HG02938 (cell line): Measurements from ENCODE around the gene KIAA1671.
"Not testable (repeated sequence)": the region's sequence is repeated elsewhere in the genome, so short reads cannot be mapped to it uniquely, and the experiment has no call there.

Experiments used
- ATAC-seq: cut with Tn5 transposase; IDR thresholded peaks from one replicate; pipeline ENCODE4 v1.9.1; 2021; ENCODE audit warnings: mild to moderate bottlenecking, moderate library complexity; ENCODE audit not compliant: unreplicated experiment

The KIAA1671 gene

DNA sequence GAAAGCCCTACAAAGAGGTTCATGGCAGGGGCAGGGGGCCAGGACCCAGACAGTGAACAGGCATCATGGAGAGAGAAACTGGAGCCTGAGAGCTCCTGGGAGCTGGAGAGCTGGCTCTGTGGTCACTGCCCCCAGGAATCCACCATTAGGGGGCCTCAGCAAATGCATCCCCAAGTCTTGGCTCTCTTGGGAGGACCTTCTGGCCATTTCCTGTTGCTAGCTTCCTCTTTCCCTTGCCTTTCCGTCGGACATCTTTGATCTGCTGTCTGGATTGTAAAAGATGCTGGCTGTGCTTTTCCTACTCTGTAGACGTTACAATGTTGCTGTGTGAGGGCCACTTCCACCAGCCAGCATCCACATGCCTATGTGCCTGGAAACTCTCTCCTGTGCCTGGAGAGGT lies 259.8 kb downstream of the KIAA1671 start:
- ATAC-seq, result no peak

DNA sequence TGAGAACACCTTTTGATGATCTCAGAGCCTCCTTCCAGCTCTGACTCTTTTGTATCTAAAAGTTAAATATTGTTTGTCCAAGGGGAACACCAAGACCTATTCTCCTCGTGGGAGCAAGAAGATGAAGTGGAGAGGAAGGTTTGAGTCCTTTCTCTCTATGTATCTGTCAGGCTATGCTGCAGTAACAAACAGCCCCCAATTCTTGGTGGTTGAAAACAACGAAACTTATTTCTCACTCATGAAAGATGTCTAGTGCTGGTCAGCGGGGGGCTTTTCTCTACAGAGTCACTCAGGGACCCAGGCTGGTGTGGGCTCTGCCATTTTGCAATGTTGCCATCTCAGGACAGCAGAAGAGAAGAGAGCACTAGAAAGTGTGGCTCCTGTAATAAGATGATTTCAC lies 260.7 kb downstream of the KIAA1671 start:
- no peak for ATAC-seq

- no peak for ATAC-seq
Observed at GRCh38 chr22:25216230-25216629, 263.7 kb downstream of the KIAA1671 start.

- no peak for ATAC-seq
Observed at GRCh38 chr22:25219211-25219689, 266.7 kb downstream of the KIAA1671 start, which contains the start of gene CRYBB2. Gene CRYBB2 (plus strand): TSS chr22:25219639. CDS start chr22:25221430, 1,791 bp downstream.

DNA sequence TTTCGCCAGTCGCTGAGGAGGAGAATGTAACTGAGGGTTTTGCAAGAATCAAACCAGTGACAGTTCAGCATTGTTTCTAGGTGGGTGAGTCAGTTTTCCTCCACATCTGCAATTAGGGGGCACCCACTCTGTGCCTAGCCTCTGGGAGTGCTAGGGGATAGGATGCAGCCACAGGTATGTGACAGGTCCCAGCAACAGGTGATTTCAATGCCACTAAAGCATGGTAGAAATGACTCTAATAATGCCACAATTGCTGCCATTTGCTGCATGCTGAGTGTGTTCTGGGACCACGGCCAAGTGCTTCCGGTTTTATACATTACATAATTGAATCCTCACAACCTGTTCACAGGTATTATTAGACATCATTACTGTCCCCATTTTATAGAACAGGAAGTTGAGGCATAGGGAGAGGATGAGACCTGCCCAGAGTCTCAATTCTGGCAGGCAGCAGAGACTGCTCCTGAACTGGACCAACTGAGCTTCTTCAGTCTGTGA lies 267.5 kb downstream of the KIAA1671 start:
- ATAC-seq, result no peak

DNA sequence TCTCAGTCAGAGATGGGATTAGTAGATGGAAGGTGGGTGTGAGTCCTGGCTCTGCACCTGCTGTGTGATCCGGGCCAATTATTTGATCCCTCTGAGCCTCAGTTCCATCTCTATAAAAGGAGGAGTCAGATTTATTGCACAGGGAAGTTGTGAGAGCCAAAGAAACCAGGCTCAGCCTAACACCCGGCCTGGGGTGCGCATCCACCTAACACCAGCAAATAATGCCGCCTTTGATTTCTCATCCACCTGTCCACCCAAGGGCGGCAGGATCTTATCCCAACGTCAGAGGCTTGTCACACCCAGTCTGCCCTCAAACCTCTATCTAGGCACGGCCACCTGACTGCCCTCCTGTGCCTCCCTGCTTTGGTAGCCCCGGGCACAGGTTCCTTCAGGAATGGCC lies 269.3 kb downstream of the KIAA1671 start:
- ATAC-seq, result no peak

DNA sequence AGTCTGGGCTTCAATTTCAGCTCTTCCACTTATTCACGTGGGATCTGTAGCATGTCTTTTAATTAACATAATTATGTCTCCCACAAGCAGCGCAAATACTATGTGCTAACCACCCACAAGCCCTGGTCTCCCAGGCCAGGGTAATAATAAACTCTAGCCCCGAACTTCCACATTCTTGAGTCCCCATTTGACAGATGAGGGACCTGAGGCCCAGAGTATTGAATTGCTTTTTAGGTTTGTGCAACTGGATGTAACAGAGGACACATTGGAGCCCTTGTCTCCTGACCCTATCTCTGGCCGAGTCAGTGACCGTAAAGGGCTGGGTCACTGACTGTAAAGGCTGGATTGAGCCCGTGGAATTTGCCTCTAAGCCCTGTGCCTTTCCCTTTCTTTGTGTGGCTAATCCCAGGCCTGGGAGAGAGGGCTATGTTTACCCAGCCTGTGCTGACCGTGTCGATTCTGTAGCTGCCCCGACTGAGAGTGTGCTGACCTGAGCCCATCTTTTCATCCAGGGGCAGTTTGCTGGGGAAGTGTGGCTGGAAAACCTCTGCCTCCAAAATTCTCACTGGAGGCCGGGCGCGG lies 270.8 kb downstream of the KIAA1671 start:
- ATAC-seq, result no peak

DNA sequence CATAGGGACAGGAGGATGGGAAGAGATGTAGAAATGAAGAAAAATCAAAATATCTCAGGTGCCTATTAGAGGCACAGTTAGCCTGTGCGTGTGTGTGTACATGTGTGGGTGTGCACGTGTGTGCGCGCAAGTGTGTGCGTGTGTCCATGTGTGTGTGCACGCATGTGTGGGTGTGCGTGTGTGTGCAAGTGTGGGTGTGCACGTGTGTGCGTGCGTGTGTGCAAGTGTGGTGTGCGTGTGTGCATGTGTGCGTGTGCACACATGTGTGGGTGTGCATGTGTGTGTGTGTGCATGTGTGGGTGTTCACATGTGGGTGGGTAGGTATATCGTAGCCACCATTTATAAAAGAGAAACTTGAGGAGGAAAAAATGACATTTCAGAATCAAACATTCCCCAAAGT lies 276.3 kb downstream of the KIAA1671 start:
- ATAC-seq, result no peak

GRCh38 chr22:25230760-25231159 lies 278.2 kb downstream of the KIAA1671 start:
- not testable (repeated sequence) for ATAC-seq

- ATAC-seq, result no peak
Observed at GRCh38 chr22:25232301-25232700, 279.8 kb downstream of the KIAA1671 start.

DNA sequence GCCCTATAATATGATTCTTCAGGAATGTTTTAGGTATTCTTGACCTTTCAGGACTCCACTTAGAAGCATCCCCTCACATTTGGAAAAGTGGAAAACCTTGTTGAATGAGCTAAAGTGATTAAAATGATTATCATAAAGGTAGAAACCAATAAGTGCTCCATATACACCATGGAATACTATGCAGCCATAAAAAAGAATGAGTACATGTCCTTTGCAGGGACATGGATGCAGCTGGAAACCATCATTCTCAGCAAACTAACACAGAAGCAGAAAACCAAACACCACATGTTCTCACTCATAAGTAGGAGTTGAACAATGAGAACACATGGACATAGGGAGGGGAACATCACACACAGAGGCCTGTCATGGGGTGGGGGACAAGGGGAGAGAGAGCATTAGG lies 281.2 kb downstream of the KIAA1671 start:
- not testable (repeated sequence) for ATAC-seq

- no peak for ATAC-seq
Observed at GRCh38 chr22:25235547-25236290, 283.2 kb downstream of the KIAA1671 start.

GRCh38 chr22:25236417-25236816 lies 283.9 kb downstream of the KIAA1671 start:
- no peak for ATAC-seq

DNA sequence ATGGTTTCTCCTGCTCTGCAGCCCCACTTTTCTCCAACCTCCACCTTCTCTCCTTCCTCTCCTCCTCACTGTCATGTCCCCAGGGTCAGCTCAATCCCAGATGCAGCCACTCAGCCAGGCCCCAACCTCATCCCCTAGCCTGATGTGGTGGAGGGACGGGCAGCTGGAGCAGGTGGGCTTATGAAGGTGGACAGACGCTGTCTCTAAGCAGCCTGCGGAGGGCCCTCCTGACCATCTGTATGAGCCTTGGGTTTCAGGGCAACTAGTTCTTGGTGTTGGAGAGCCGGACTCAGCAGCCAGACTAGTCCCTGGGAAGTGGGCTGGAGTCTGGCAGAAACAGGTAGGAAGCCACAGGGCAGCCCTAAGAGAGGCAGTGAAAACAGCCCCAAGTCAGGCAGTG lies 285.0 kb downstream of the KIAA1671 start:
- no peak for ATAC-seq

- ATAC-seq, result not testable (repeated sequence)
Observed at GRCh38 chr22:25238058-25238457, 285.5 kb downstream of the KIAA1671 start.
